ELR (cell line): ENCODE measurements around the gene SLC41A3.
A peak's percentile ranks its signal among the peaks of the same experiment; 100 is the strongest.

Experiments used
- DNase-seq: peaks from one replicate; pipeline ENCODE4 v3.0.0-alpha.2; 2015; ENCODE audit warnings: low read depth

Gene SLC41A3

GRCh38 chr3:126025862-126026261 lies 58.1 kb downstream of the SLC41A3 start:
- no peak for DNase-seq

- no peak for DNase-seq
These were observed 58.7 kb downstream of the SLC41A3 start for GRCh38 chr3:126025116-126025729.

GRCh38 chr3:126024049-126024854 lies 59.7 kb downstream of the SLC41A3 start:
- DNase-seq, result no peak

- DNase-seq, result no peak
These were observed 60.5 kb downstream of the SLC41A3 start for GRCh38 chr3:126023390-126023789.

GRCh38 chr3:126022741-126023359 lies 61.1 kb downstream of the SLC41A3 start:
- DNase-seq, result no peak

GRCh38 chr3:126021702-126022101 lies 62.2 kb downstream of the SLC41A3 start:
- no peak for DNase-seq

- DNase-seq, result no peak
These were observed 62.7 kb downstream of the SLC41A3 start for GRCh38 chr3:126021224-126021623.

- no peak for DNase-seq
These were observed 64.2 kb downstream of the SLC41A3 start for GRCh38 chr3:126019683-126020082.

- DNase-seq, result no peak
These were observed 64.9 kb downstream of the SLC41A3 start for GRCh38 chr3:126018995-126019394.

GRCh38 chr3:126018545-126018944 lies 65.4 kb downstream of the SLC41A3 start:
- DNase-seq, result no peak

GRCh38 chr3:126017362-126017761 lies 66.6 kb downstream of the SLC41A3 start:
- DNase-seq, result no peak

GRCh38 chr3:126016616-126017015 lies 67.3 kb downstream of the SLC41A3 start:
- DNase-seq, result no peak

- no peak for DNase-seq
These were observed 68.8 kb downstream of the SLC41A3 start for GRCh38 chr3:126015075-126015474.

GRCh38 chr3:126014252-126014651 lies 69.7 kb downstream of the SLC41A3 start:
- DNase-seq, result peak; percentile 32

- no peak for DNase-seq
These were observed 70.2 kb downstream of the SLC41A3 start for GRCh38 chr3:126013751-126014156.

GRCh38 chr3:126009181-126009580 lies 74.7 kb downstream of the SLC41A3 start:
- no peak for DNase-seq

- no peak for DNase-seq
These were observed 75.7 kb downstream of the SLC41A3 start for GRCh38 chr3:126008219-126008618.

GRCh38 chr3:126005951-126006350 lies 78.0 kb downstream of the SLC41A3 start:
- peak; percentile 88 for DNase-seq

GRCh38 chr3:126004692-126005091 lies 79.2 kb downstream of the SLC41A3 start:
- no peak for DNase-seq

GRCh38 chr3:126004217-126004616 lies 79.7 kb downstream of the SLC41A3 start:
- DNase-seq, result no peak

- no peak for DNase-seq
These were observed 80.3 kb downstream of the SLC41A3 start for GRCh38 chr3:126003447-126004190.

GRCh38 chr3:126002189-126002588 lies 81.7 kb downstream of the SLC41A3 start:
- DNase-seq, result no peak
